ENCODE results near the gene POLR1H. TPM values are rescaled to one million over a fixed set of nuclear protein-coding genes. Genes with fewer than 3 reads are reported as not detected.

The POLR1H gene
- polyA plus RNA-seq, 1 donor: 42.0 TPM

Other genes starting within 250 kb of the POLR1H start
- 6.9 TPM for gene HLA-G, start 233.4 kb upstream of the POLR1H start, polyA plus RNA-seq (ENCODE audit: insufficient read length)
- gene HLA-A, start 118.7 kb upstream of the POLR1H start, polyA plus RNA-seq (ENCODE audit: insufficient read length): 105 TPM
- 60.1 TPM for gene PPP1R11, start 5.9 kb downstream of the POLR1H start, polyA plus RNA-seq (ENCODE audit: insufficient read length)
- 2.0 TPM for gene RNF39, start 14.5 kb downstream of the POLR1H start, polyA plus RNA-seq (ENCODE audit: insufficient read length)
- not detected for gene TRIM31, start 51.8 kb downstream of the POLR1H start, polyA plus RNA-seq (ENCODE audit: insufficient read length)
- not detected for gene TRIM40, start 74.9 kb downstream of the POLR1H start, polyA plus RNA-seq (ENCODE audit: insufficient read length)
- 0.27 TPM for gene TRIM10, start 99.9 kb downstream of the POLR1H start, polyA plus RNA-seq (ENCODE audit: insufficient read length)
- gene TRIM15, start 102.3 kb downstream of the POLR1H start, polyA plus RNA-seq (ENCODE audit: insufficient read length): 0.08 TPM
- gene TRIM26, start 152.1 kb downstream of the POLR1H start, polyA plus RNA-seq (ENCODE audit: insufficient read length): 39.7 TPM